SK-N-SH (cell line): ENCODE measurements around the gene UCK2. TPM values are rescaled to one million over a fixed set of nuclear protein-coding genes. Genes with fewer than 3 reads are reported as not detected.

Experiments
- CTCF ChIA-PET: fragments of 300-600, 350-600 bp; formaldehyde crosslinking; extraction: SDS; loops from one replicate; lab custom pipeline; 2021; lab: Yijun Ruan, JAX
- POLR2A ChIA-PET: fragments of 350-600 bp; sonication (Branson Sonifier 250); formaldehyde crosslinking; extraction: SDS; loops from one replicate; lab custom pipeline; 2020; ENCODE audit warnings: antibody characterized with exemption, inconsistent platforms; lab: Yijun Ruan, JAX
- DNase-seq: peaks from one replicate; pipeline ENCODE4 v3.0.0; 2012
- H2AFZ ChIP-seq: fragments of 200-600 bp; sonication (generic); 2 replicates; pipeline ENCODE4 v1.8.1; 2016; ENCODE audit warnings: antibody characterized with exemption, mild to moderate bottlenecking, low read depth
- H3F3A ChIP-seq: fragments of 200-600 bp; sonication (generic); replicated peaks from 2 replicates; pipeline ENCODE3; 2016; ENCODE audit warnings: antibody characterized with exemption, mild to moderate bottlenecking; ENCODE audit not compliant: insufficient read depth
- H3K27ac ChIP-seq, 2 experiments: fragments of 200-500 bp in 1 of 2; fragments of 200-600 bp in 1 of 2; sonication (Bioruptor generic) in 1 of 2; sonication (generic), shearing (Covaris generic) in 1 of 2; 2 replicates each; pipeline versions ENCODE4 v1.5.1 to v1.6.1; 2014 to 2016; ENCODE audit warnings: low read depth in 2 of 2, inconsistent platforms in 1 of 2, low read length in 1 of 2, mild to moderate bottlenecking in 1 of 2, mixed read lengths in 1 of 2
- H3K27me3 ChIP-seq: fragments of 200-600 bp; sonication (generic), shearing (Covaris generic); 2 replicates; pipeline ENCODE4 v1.6.1; 2016; ENCODE audit warnings: mixed run types; ENCODE audit not compliant: insufficient read depth
- H3K36me3 ChIP-seq, 2 experiments: fragments of 200-500 bp in 1 of 2; fragments of 200-600 bp in 1 of 2; sonication (Bioruptor generic) in 1 of 2; sonication (generic) in 1 of 2; replicated peaks in 1 of 2; 2 replicates each; pipeline versions ENCODE3 to v1.5.1; 2014 to 2016; ENCODE audit warnings: low read length in 1 of 2, mild to moderate bottlenecking in 1 of 2; ENCODE audit not compliant: insufficient read depth in 2 of 2, control insufficient read depth in 1 of 2
- H3K4me1 ChIP-seq, 2 experiments: fragments of 200-500 bp in 1 of 2; fragments of 200-600 bp in 1 of 2; sonication (Bioruptor generic) in 1 of 2; sonication (generic), shearing (Covaris generic) in 1 of 2; 2 replicates each; pipeline versions ENCODE4 v1.5.1 to v1.6.1; 2014 to 2016; ENCODE audit warnings: low read depth in 1 of 2, low read length in 1 of 2, mixed run types in 1 of 2; ENCODE audit not compliant: insufficient read depth in 2 of 2, control insufficient read depth in 1 of 2
- H3K4me2 ChIP-seq: fragments of 200-600 bp; sonication (generic), shearing (Covaris generic); 2 replicates; pipeline ENCODE4 v1.6.1; 2017; ENCODE audit warnings: mixed run types
- H3K4me3 ChIP-seq, 2 experiments: fragments of 200-500 bp in 1 of 2; fragments of 200-600 bp in 1 of 2; sonication (Bioruptor generic) in 1 of 2; sonication (generic), shearing (Covaris generic) in 1 of 2; 2 replicates each; pipeline versions ENCODE4 v1.5.1 to v1.8.1; 2014 to 2016; ENCODE audit warnings: low read depth in 2 of 2, inconsistent platforms in 1 of 2, low read length in 1 of 2, mild to moderate bottlenecking in 1 of 2, mixed read lengths in 1 of 2, moderate library complexity in 1 of 2
- H3K79me2 ChIP-seq: fragments of 200-600 bp; sonication (generic); 2 replicates; pipeline ENCODE4 v1.8.1; 2017; ENCODE audit warnings: mild to moderate bottlenecking; ENCODE audit not compliant: insufficient read depth
- H3K9ac ChIP-seq: fragments of 200-600 bp; sonication (generic); 2 replicates; pipeline ENCODE4 v1.6.1; 2017; ENCODE audit warnings: mixed run types
- H3K9me2 ChIP-seq: fragments of 200-600 bp; sonication (generic); 2 replicates; pipeline ENCODE4 v1.6.1; 2017; ENCODE audit warnings: mixed run types
- H3K9me3 ChIP-seq: fragments of 200-600 bp; sonication (generic); 2 replicates; pipeline ENCODE4 v1.6.1; 2017; ENCODE audit warnings: mixed run types, mild to moderate bottlenecking, moderate library complexity
- H4K20me1 ChIP-seq: fragments of 200-600 bp; sonication (generic); 2 replicates; pipeline ENCODE4 v1.6.1; 2017; ENCODE audit warnings: mild to moderate bottlenecking, mixed run types; ENCODE audit not compliant: insufficient read depth
- CTCF ChIP-seq: fragments of 200-600 bp; sonication (generic); IDR thresholded peaks from 2 replicates; pipeline ENCODE4 v1.6.1; 2017; ENCODE audit warnings: antibody characterized with exemption, mild to moderate bottlenecking, moderate library complexity
- ELF1 ChIP-seq: IDR thresholded peaks from 2 replicates; pipeline ENCODE4 v1.4.0; 2012
- FOSL2 ChIP-seq: IDR thresholded peaks from 2 replicates; pipeline ENCODE4 v1.4.0; 2012; ENCODE audit warnings: low read depth, mild to moderate bottlenecking, moderate library complexity, borderline replicate concordance
- FOXJ3 ChIP-seq: sonication (generic); formaldehyde crosslinking; IDR thresholded peaks from 2 replicates; pipeline ENCODE4 v1.5.1; 2020; ENCODE audit warnings: mild to moderate bottlenecking, missing genetic modification reagents
- JUND ChIP-seq: IDR thresholded peaks from 2 replicates; pipeline ENCODE4 v1.4.0; 2012
- MEF2A ChIP-seq: IDR thresholded peaks from 2 replicates; pipeline ENCODE4 v1.4.0; 2012; ENCODE audit warnings: low read depth, borderline replicate concordance
- NFIC ChIP-seq: IDR thresholded peaks from 2 replicates; pipeline ENCODE4 v1.4.0; 2012; ENCODE audit warnings: borderline replicate concordance
- POLR2AphosphoS5 ChIP-seq: IDR thresholded peaks from 2 replicates; pipeline ENCODE4 v1.6.1; 2012; ENCODE audit warnings: low read depth, low read length
- RFX5 ChIP-seq: IDR thresholded peaks from 2 replicates; pipeline ENCODE4 v1.6.1; 2012; ENCODE audit warnings: mild to moderate bottlenecking, improper control_type of control experiment, low read length
- RXRA ChIP-seq: IDR thresholded peaks from 2 replicates; pipeline ENCODE4 v1.4.0; 2012; ENCODE audit warnings: low read depth, mild to moderate bottlenecking, borderline replicate concordance
- SIN3A ChIP-seq: IDR thresholded peaks from 2 replicates; pipeline ENCODE4 v1.6.1; 2012; ENCODE audit warnings: low read depth, mild to moderate bottlenecking, low read length, moderate library complexity, borderline replicate concordance
- TCF12 ChIP-seq: IDR thresholded peaks from 2 replicates; pipeline ENCODE4 v1.4.0; 2012
- TEAD4 ChIP-seq: IDR thresholded peaks from 2 replicates; pipeline ENCODE4 v1.4.0; 2012; ENCODE audit warnings: mild to moderate bottlenecking, borderline replicate concordance; ENCODE audit not compliant: insufficient read depth
- USF2 ChIP-seq: fragments of 150-350 bp; IDR thresholded peaks from 2 replicates; pipeline ENCODE4 v1.6.1; 2017; ENCODE audit warnings: antibody characterized with exemption, low read length, low read depth, borderline replicate concordance
- WGBS: methylation state at CpG from one replicate; pipeline ENCODE4 v1.1.6; 2017; ENCODE audit warnings: low lambda C conversion rate; 5-methylcytosine and 5-hydroxymethylcytosine counted together
- polyA plus RNA-seq, 3 experiments: library from polyadenylated mRNA; depleted of rRNA; stranded (reverse); fragments of >200 nt; gene quantifications; 2 replicates each; pipeline ENCODE4 v1.2.3, GENCODE V29; 2012
- TF ChIP-seq, protein P1 (sequence below): IDR thresholded peaks from 2 replicates; pipeline ENCODE4 v1.4.0; 2012; ENCODE audit warnings: low read depth, borderline replicate concordance
- TF ChIP-seq, protein P2 (sequence below): IDR thresholded peaks from 2 replicates; pipeline ENCODE4 v1.4.0; 2012; ENCODE audit warnings: low read depth

UCK2 gene
- polyA plus RNA-seq, 1 of the 3 experiments (the other 2 are of a cell fraction), result 53.7 TPM

DNA sequence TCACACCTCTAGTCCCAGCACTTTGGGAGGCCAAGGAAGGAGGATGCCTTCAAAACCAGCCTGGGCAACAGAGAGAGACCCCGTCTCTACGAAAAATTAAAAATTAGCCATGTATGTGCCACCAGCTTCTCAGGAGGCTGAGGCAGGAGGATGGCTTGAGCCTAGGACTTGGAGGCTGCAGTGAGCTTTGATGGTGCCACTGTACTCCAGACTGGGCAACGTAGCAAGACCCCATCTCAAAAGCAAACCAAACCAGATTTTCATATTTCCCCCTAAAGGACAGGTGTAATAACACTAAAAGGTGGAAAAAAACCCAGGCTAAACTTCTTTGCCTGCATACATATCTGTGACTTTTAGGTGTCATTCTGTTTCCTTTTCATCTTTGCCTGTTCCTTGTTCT lies 3.7 kb downstream of the UCK2 start:
- H4K20me1 ChIP-seq, result peaks cover 13% of the 10 kb centered on the region; the same call in 1 of the 2 replicates
- no peak overlapping the region for H3K9ac ChIP-seq
- H3K9me2 ChIP-seq, result no peaks in the 10 kb centered on the region
- peaks cover 15% of the 10 kb centered on the region for H3F3A ChIP-seq
- CTCF ChIA-PET, result no interaction called here
- H3K4me3 ChIP-seq, result no peak overlapping the region
- peaks cover 11% of the 10 kb centered on the region in 2 experiments; a peak in 3 of 4 replicates for H3K4me1 ChIP-seq
- H3K27ac ChIP-seq, result no peak overlapping the region
- no peak for DNase-seq
- H2AFZ ChIP-seq, result no peak overlapping the region
- H3K36me3 ChIP-seq, result no peaks in the 10 kb centered on the region
- POLR2A ChIA-PET, result no interaction called here
- H3K9me3 ChIP-seq, result no peaks in the 10 kb centered on the region
- TF ChIP-seq USF2 (no peak), TEAD4 (no peak), POLR2AphosphoS5 (no peak), JUND (no peak), RFX5 (no peak), ELF1 (no peak)
- TF ChIP-seq, protein P1, sequence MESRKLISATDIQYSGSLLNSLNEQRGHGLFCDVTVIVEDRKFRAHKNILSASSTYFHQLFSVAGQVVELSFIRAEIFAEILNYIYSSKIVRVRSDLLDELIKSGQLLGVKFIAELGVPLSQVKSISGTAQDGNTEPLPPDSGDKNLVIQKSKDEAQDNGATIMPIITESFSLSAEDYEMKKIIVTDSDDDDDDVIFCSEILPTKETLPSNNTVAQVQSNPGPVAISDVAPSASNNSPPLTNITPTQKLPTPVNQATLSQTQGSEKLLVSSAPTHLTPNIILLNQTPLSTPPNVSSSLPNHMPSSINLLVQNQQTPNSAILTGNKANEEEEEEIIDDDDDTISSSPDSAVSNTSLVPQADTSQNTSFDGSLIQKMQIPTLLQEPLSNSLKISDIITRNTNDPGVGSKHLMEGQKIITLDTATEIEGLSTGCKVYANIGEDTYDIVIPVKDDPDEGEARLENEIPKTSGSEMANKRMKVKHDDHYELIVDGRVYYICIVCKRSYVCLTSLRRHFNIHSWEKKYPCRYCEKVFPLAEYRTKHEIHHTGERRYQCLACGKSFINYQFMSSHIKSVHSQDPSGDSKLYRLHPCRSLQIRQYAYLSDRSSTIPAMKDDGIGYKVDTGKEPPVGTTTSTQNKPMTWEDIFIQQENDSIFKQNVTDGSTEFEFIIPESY, result no peak
- TF ChIP-seq, protein P2, sequence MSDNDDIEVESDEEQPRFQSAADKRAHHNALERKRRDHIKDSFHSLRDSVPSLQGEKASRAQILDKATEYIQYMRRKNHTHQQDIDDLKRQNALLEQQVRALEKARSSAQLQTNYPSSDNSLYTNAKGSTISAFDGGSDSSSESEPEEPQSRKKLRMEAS, result no peak
- TF ChIP-seq, all 33 proteins: peak for 0
- WGBS, result 100% methylated on average over 3 of the region's 3 CpGs
- Histone ChIP-seq H3K27me3 (no peaks in the 10 kb centered on the region), H3K79me2 (peaks cover 70% of the 10 kb centered on the region), H3K4me2 (no peak overlapping the region)

GRCh38 chr1:165832902-165833301 lies 5.5 kb downstream of the UCK2 start:
- Histone ChIP-seq H2AFZ (no peak overlapping the region), H3K27ac (no peak overlapping the region), H3F3A (peaks cover 15% of the 10 kb centered on the region), H3K79me2 (peaks cover 88% of the 10 kb centered on the region), H3K36me3 (no peaks in the 10 kb centered on the region), H3K9me3 (no peaks in the 10 kb centered on the region), H3K9ac (no peak overlapping the region), H4K20me1 (peaks cover 17% of the 10 kb centered on the region; the same call in 1 of the 2 replicates), H3K9me2 (no peaks in the 10 kb centered on the region), H3K4me3 (no peak overlapping the region), H3K27me3 (no peaks in the 10 kb centered on the region), H3K4me1 (peaks cover 6 to 9% of the 10 kb centered on the region in 2 experiments; a peak in 3 of 4 replicates), H3K4me2 (no peak overlapping the region)
- ChIA-PET POLR2A (no interaction called here), CTCF (no interaction called here)
- 87% methylated on average over 9 of the region's 9 CpGs for WGBS
- no peak for DNase-seq
- TF ChIP-seq TCF12 (no peak), MEF2A (no peak), FOXJ3 (no peak), RXRA (no peak), FOSL2 (no peak), CTCF (no peak), NFIC (no peak), SIN3A (no peak)
- TF ChIP-seq, protein P2, result no peak
